ENCODE measurements around the gene INHA. TPM values are rescaled to one million over a fixed set of nuclear protein-coding genes. Genes with fewer than 3 reads are reported as not detected.

The INHA gene
- total and polyA plus RNA-seq, 4 donors = 0.03 to 0.15 (median 0.11) TPM

GRCh38 chr2:219557320-219557719, 14.8 kb upstream of the INHA start (continued):
- no peak for TF ChIP-seq ATF3 (IDR thresholded peaks at IDR 0.05)

GRCh38 chr2:219557791-219558785, 14.0 kb upstream of the INHA start:
- no peak for DNase-seq (ENCODE audit: low spot score)
- peaks cover 0 to 2% (median 2%) of the 10 kb centered on the region in 4 donors for H3K4me1 ChIP-seq (ENCODE audit: control insufficient read depth in 4 of 4, insufficient read depth in 4 of 4, low read length in 3 of 4)
- H3K9me3 ChIP-seq (ENCODE audit: control insufficient read depth in 4 of 4, low read length in 3 of 4) = no peaks in the 10 kb centered on the region
- no peak for TF ChIP-seq HNF4G (IDR thresholded peaks at IDR 0.05)
- no peak for TF ChIP-seq YY1 (IDR thresholded peaks at IDR 0.05)
- TF ChIP-seq TAF1 (conservative IDR thresholded peaks at IDR 0.05) = no peak
- no peak for TF ChIP-seq REST (IDR thresholded peaks at IDR 0.05)
- TF ChIP-seq JUND (IDR thresholded peaks at IDR 0.05) = no peak
- TF ChIP-seq HNF4A (conservative IDR thresholded peaks at IDR 0.05) = no peak
- TF ChIP-seq GABPA (IDR thresholded peaks at IDR 0.05 in 1 of 2, conservative IDR thresholded peaks at IDR 0.05 in 1 of 2) = no peak
- TF ChIP-seq SP1 (IDR thresholded peaks at IDR 0.05) = no peak
- TF ChIP-seq NR2F2 (IDR thresholded peaks at IDR 0.05) = no peak
- TF ChIP-seq RAD21 (IDR thresholded peaks at IDR 0.05) = no peak
- no peak for TF ChIP-seq RXRA (IDR thresholded peaks at IDR 0.05)
- TF ChIP-seq FOXA1 (IDR thresholded peaks at IDR 0.05) = no peak
- no peak for TF ChIP-seq FOXA2 (IDR thresholded peaks at IDR 0.05)
- TF ChIP-seq MAX (IDR thresholded peaks at IDR 0.05) = no peak
- WGBS = 95% methylated on average over 25 of the region's 25 CpGs
- no peak overlapping the region for H3K9ac ChIP-seq (ENCODE audit: low read depth in 1 of 2, low read length in 2 of 2)
- H3K27ac ChIP-seq (ENCODE audit: low read depth in 1 of 2, low read length in 2 of 2) = no peak overlapping the region
- H3K4me3 ChIP-seq (ENCODE audit: low read depth in 1 of 3, low read length in 3 of 3) = no peak overlapping the region
- H3K27me3 ChIP-seq (ENCODE audit: control insufficient read depth in 4 of 4, insufficient read depth in 4 of 4, low read length in 3 of 4) = peaks cover 0 to 3% (median 0%) of the 10 kb centered on the region in 4 donors
- no peaks in the 10 kb centered on the region for H3K36me3 ChIP-seq (ENCODE audit: control insufficient read depth in 4 of 4, insufficient read depth in 3 of 4, low read depth in 1 of 4, low read length in 3 of 4)

- Histone ChIP-seq H3K27me3 (ENCODE audit: control insufficient read depth in 4 of 4, insufficient read depth in 4 of 4, low read length in 3 of 4) (no peaks in the 10 kb centered on the region), H3K9ac (ENCODE audit: low read depth in 1 of 2, low read length in 2 of 2) (no peak overlapping the region), H3K9me3 (ENCODE audit: control insufficient read depth in 4 of 4, low read length in 3 of 4) (no peaks in the 10 kb centered on the region), H3K27ac (ENCODE audit: low read depth in 1 of 2, low read length in 2 of 2) (no peak overlapping the region), H3K4me3 (ENCODE audit: low read depth in 1 of 3, low read length in 3 of 3) (no peak overlapping the region), H3K4me1 (ENCODE audit: control insufficient read depth in 4 of 4, insufficient read depth in 4 of 4, low read length in 3 of 4) (no peaks in the 10 kb centered on the region), H3K36me3 (ENCODE audit: control insufficient read depth in 4 of 4, insufficient read depth in 3 of 4, low read depth in 1 of 4, low read length in 3 of 4) (peaks cover 0 to 3% (median 0%) of the 10 kb centered on the region in 4 donors)
- no peak for DNase-seq (ENCODE audit: low spot score)
- 94% methylated on average over 20 of the region's 20 CpGs for WGBS
- no peak for TF ChIP-seq EGR1 (IDR thresholded peaks at IDR 0.05; ENCODE audit: low read depth in 2 of 2)
- no peak for TF ChIP-seq REST (IDR thresholded peaks at IDR 0.05)
- TF ChIP-seq RAD21 (IDR thresholded peaks at IDR 0.05) = no peak
- TF ChIP-seq FOXA1 (IDR thresholded peaks at IDR 0.05) = no peak
- no peak for TF ChIP-seq SP1 (IDR thresholded peaks at IDR 0.05)
- no peak for TF ChIP-seq JUND (IDR thresholded peaks at IDR 0.05)
- TF ChIP-seq HNF4A (conservative IDR thresholded peaks at IDR 0.05) = no peak
- TF ChIP-seq ZBTB33 (IDR thresholded peaks at IDR 0.05) = no peak
These were observed 12.8 kb upstream of the INHA start for GRCh38 chr2:219559156-219559915.
